Measurements from ENCODE around the gene KLK13. TPM values are rescaled to one million over a fixed set of nuclear protein-coding genes. Genes with fewer than 3 reads are reported as not detected.

Gene KLK13
- total RNA-seq = 1.1 and 1.6 TPM in 2 replicates
- long read RNA-seq = 0 reads

GRCh38 chr19:51064534-51065220 lies at the start of gene KLK13:
Gene KLK13 (minus strand): TSS chr19:51065092. CDS start chr19:51065067, 25 bp downstream.
- Mint-ChIP-seq H3K27ac (no peak within 1 kb of the TSS), H3K4me3 (ENCODE audit: low read depth) (peak within 1 kb of the TSS; percentile 70), H3K27me3 (peaks cover 27% of the 10 kb centered on the region), H3K36me3 (ENCODE audit: insufficient read depth) (no peaks in the 10 kb centered on the region), H3K4me1 (ENCODE audit: low read depth) (peaks cover 4% of the 10 kb centered on the region), H3K9me3 (ENCODE audit: low read depth) (peaks cover 9% of the 10 kb centered on the region)
- TF ChIP-seq, protein P1, sequence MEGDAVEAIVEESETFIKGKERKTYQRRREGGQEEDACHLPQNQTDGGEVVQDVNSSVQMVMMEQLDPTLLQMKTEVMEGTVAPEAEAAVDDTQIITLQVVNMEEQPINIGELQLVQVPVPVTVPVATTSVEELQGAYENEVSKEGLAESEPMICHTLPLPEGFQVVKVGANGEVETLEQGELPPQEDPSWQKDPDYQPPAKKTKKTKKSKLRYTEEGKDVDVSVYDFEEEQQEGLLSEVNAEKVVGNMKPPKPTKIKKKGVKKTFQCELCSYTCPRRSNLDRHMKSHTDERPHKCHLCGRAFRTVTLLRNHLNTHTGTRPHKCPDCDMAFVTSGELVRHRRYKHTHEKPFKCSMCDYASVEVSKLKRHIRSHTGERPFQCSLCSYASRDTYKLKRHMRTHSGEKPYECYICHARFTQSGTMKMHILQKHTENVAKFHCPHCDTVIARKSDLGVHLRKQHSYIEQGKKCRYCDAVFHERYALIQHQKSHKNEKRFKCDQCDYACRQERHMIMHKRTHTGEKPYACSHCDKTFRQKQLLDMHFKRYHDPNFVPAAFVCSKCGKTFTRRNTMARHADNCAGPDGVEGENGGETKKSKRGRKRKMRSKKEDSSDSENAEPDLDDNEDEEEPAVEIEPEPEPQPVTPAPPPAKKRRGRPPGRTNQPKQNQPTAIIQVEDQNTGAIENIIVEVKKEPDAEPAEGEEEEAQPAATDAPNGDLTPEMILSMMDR (IDR thresholded peaks at IDR 0.05; ENCODE audit: unreplicated experiment) = no peak
- DNase-seq (ENCODE audit: low spot score, unreplicated experiment) = peak; percentile 16

GRCh38 chr19:51114087-51114729 lies 49.3 kb upstream of the KLK13 start:
- TF ChIP-seq, protein P1 (IDR thresholded peaks at IDR 0.05; ENCODE audit: unreplicated experiment) = no peak
- no peak overlapping the region for H3K27ac Mint-ChIP-seq

GRCh38 chr19:51111606-51112005 lies 46.7 kb upstream of the KLK13 start:
- no peak overlapping the region for H3K27ac Mint-ChIP-seq
- no peak overlapping the region for H3K4me3 Mint-ChIP-seq (ENCODE audit: low read depth)
- H3K36me3 Mint-ChIP-seq (ENCODE audit: insufficient read depth) = no peaks in the 10 kb centered on the region
- H3K9me3 Mint-ChIP-seq (ENCODE audit: low read depth) = no peaks in the 10 kb centered on the region
- peaks cover 8% of the 10 kb centered on the region for H3K4me1 Mint-ChIP-seq (ENCODE audit: low read depth)
- no peak for DNase-seq (ENCODE audit: low spot score, unreplicated experiment)
- TF ChIP-seq, protein P1 (IDR thresholded peaks at IDR 0.05; ENCODE audit: unreplicated experiment) = peak; percentile 54
- peaks cover 11% of the 10 kb centered on the region for H3K27me3 Mint-ChIP-seq

More at GRCh38 chr19:51114087-51114729, 49.3 kb upstream of the KLK13 start:
- DNase-seq (ENCODE audit: low spot score, unreplicated experiment) = no peak
- no peak overlapping the region for H3K4me3 Mint-ChIP-seq (ENCODE audit: low read depth)
- H3K27me3 Mint-ChIP-seq = peaks cover 20% of the 10 kb centered on the region
- H3K4me1 Mint-ChIP-seq (ENCODE audit: low read depth) = no peaks in the 10 kb centered on the region
- no peaks in the 10 kb centered on the region for H3K36me3 Mint-ChIP-seq (ENCODE audit: insufficient read depth)
- no peaks in the 10 kb centered on the region for H3K9me3 Mint-ChIP-seq (ENCODE audit: low read depth)

DNA sequence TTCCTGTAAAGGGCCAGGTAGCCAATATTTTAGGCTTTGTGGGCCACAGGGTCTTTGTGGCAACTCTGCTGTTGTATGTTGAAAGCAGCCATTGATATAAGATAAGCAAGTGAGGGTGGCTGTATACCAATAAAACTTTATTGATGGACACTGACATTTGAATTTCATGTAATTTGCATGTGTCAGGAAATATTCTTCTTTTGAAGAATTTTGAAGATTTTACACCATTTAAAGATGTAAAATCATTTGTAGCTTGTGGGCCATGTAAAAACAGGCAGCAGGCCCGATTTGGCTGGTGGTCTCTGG lies 45.7 kb upstream of the KLK13 start:
- no peaks in the 10 kb centered on the region for H3K36me3 Mint-ChIP-seq (ENCODE audit: insufficient read depth)
- no peak overlapping the region for H3K4me3 Mint-ChIP-seq (ENCODE audit: low read depth)
- peaks cover 8% of the 10 kb centered on the region for H3K4me1 Mint-ChIP-seq (ENCODE audit: low read depth)
- peaks cover 5% of the 10 kb centered on the region for H3K27me3 Mint-ChIP-seq
- no peaks in the 10 kb centered on the region for H3K9me3 Mint-ChIP-seq (ENCODE audit: low read depth)
- TF ChIP-seq, protein P1 (IDR thresholded peaks at IDR 0.05; ENCODE audit: unreplicated experiment) = no peak
- no peak overlapping the region for H3K27ac Mint-ChIP-seq
- no peak for DNase-seq (ENCODE audit: low spot score, unreplicated experiment)

- Mint-ChIP-seq H3K36me3 (ENCODE audit: insufficient read depth) (peaks cover 2% of the 10 kb centered on the region), H3K9me3 (ENCODE audit: low read depth) (no peaks in the 10 kb centered on the region), H3K4me3 (ENCODE audit: low read depth) (peak overlapping the region; percentile 93), H3K4me1 (ENCODE audit: low read depth) (peaks cover 8% of the 10 kb centered on the region), H3K27ac (peak overlapping the region; percentile 93), H3K27me3 (no peaks in the 10 kb centered on the region)
- TF ChIP-seq, protein P1 (IDR thresholded peaks at IDR 0.05; ENCODE audit: unreplicated experiment) = no peak
- DNase-seq (ENCODE audit: low spot score, unreplicated experiment) = no peak
Measured at GRCh38 chr19:51108805-51109146, 43.9 kb upstream of the KLK13 start.

All from progenitor cell of endocrine pancreas (in vitro differentiated cells).